Measurements from ENCODE around the gene CRAT. TPM values are rescaled to one million over a fixed set of nuclear protein-coding genes. Genes with fewer than 3 reads are reported as not detected.

CRAT gene
- total RNA-seq, 4 donors from 2014 or later: 25.3 to 61.5 (median 44.9) TPM

GRCh38 chr9:129140397-129141065 lies 29.9 kb upstream of the CRAT start:
- 34% methylated on average over 2 of the region's 8 CpGs; no CpG with 5 or more reads in 1 of the 2 donors for WGBS, 2 donors
- DNase-seq: no peak
- TF ChIP-seq CTCF (IDR thresholded peaks at IDR 0.05) (no peak), POLR2A (IDR thresholded peaks at IDR 0.05) (peak in 1 of 4 donors; percentile 8)
- Histone ChIP-seq H3K27me3 (no peaks in the 10 kb centered on the region), H3K4me3 (peak overlapping the region; percentile 29 to 63 (median 46)), H3K9me3 (no peaks in the 10 kb centered on the region), H3K4me1 (peaks cover 60 to 84% (median 68%) of the 10 kb centered on the region in 3 donors), H3K36me3 (peaks cover 11 to 61% (median 20%) of the 10 kb centered on the region in 3 donors), H3K27ac (peak overlapping the region; percentile 97 to 99 (median 99))
- intact Hi-C loops (cut with DNase I): loop anchor here (5.0 to 10.0 kb wide), 2 partner anchors 37 to 344 kb away; partner anchors contain the start of gene IER5L

- intact Hi-C loops (cut with DNase I): loop anchor here (5.0 to 10.0 kb wide), 3 partner anchors 37 to 472 kb away; partner anchors contain the start of gene IER5L
- WGBS, 2 donors: 0 to 1% methylated on average over 11 of the region's 11 CpGs
- Histone ChIP-seq H3K9me3 (no peaks in the 10 kb centered on the region), H3K36me3 (peaks cover 13 to 61% (median 26%) of the 10 kb centered on the region in 3 donors), H3K4me1 (peaks cover 57 to 79% (median 63%) of the 10 kb centered on the region in 3 donors), H3K27me3 (no peaks in the 10 kb centered on the region), H3K4me3 (peak overlapping the region; percentile 32 to 63 (median 46)), H3K27ac (peak overlapping the region; percentile 97 to 99 (median 99))
- TF ChIP-seq CTCF (IDR thresholded peaks at IDR 0.05): peak in 1 of 6 experiments; percentile 16
- TF ChIP-seq POLR2A (IDR thresholded peaks at IDR 0.05): peak in 2 of 4 donors; percentile 14 to 65
- peak; percentile 81 for DNase-seq
Measured at GRCh38 chr9:129139993-129140396, 29.4 kb upstream of the CRAT start.

GRCh38 chr9:129139233-129139992 lies 28.8 kb upstream of the CRAT start:
- intact Hi-C loops (cut with DNase I): loop anchor here (5.0 kb wide), 1 partner anchor 473 kb away; no protein-coding TSS in a partner anchor
- Histone ChIP-seq H3K36me3 (peaks cover 13 to 61% (median 28%) of the 10 kb centered on the region in 3 donors), H3K4me3 (peak overlapping the region; percentile 32 to 63 (median 46)), H3K27me3 (no peaks in the 10 kb centered on the region), H3K4me1 (peaks cover 57 to 73% (median 60%) of the 10 kb centered on the region in 3 donors), H3K27ac (peak overlapping the region; percentile 97 to 99 (median 99)), H3K9me3 (no peaks in the 10 kb centered on the region)
- DNase-seq: no peak
- 0 to 3% methylated on average over 4 to 6 of the region's 13 CpGs for WGBS, 2 donors
- no peak for TF ChIP-seq POLR2A (IDR thresholded peaks at IDR 0.05)
- TF ChIP-seq CTCF (IDR thresholded peaks at IDR 0.05): peak; percentile 93 to 99 (median 96)

GRCh38 chr9:129138476-129139232 lies 28.1 kb upstream of the CRAT start:
- no peak for DNase-seq
- Histone ChIP-seq H3K27ac (peak overlapping the region; percentile 97 to 99 (median 99)), H3K4me3 (peak overlapping the region in 2 of 4 donors; percentile 47 to 63), H3K36me3 (peaks cover 13 to 61% (median 24%) of the 10 kb centered on the region in 3 donors), H3K9me3 (no peaks in the 10 kb centered on the region), H3K4me1 (peaks cover 56 to 66% (median 58%) of the 10 kb centered on the region in 3 donors), H3K27me3 (no peaks in the 10 kb centered on the region)
- TF ChIP-seq CTCF (IDR thresholded peaks at IDR 0.05) (no peak), POLR2A (IDR thresholded peaks at IDR 0.05) (peak in 1 of 4 donors; percentile 45)
- WGBS, 2 donors: 21 to 55% methylated on average over 5 of the region's 21 CpGs
- intact Hi-C loops (cut with DNase I): loop anchor here (5.0 kb wide), 1 partner anchor 474 kb away; no protein-coding TSS in a partner anchor
